ENCODE measurements around the gene SKIL.
A peak's percentile ranks its signal among the peaks of the same experiment; 100 is the strongest.
"Not testable (repeated sequence)": the region's sequence is repeated elsewhere in the genome, so short reads cannot be mapped to it uniquely, and the experiment has no call there.

Gene SKIL, protein sequence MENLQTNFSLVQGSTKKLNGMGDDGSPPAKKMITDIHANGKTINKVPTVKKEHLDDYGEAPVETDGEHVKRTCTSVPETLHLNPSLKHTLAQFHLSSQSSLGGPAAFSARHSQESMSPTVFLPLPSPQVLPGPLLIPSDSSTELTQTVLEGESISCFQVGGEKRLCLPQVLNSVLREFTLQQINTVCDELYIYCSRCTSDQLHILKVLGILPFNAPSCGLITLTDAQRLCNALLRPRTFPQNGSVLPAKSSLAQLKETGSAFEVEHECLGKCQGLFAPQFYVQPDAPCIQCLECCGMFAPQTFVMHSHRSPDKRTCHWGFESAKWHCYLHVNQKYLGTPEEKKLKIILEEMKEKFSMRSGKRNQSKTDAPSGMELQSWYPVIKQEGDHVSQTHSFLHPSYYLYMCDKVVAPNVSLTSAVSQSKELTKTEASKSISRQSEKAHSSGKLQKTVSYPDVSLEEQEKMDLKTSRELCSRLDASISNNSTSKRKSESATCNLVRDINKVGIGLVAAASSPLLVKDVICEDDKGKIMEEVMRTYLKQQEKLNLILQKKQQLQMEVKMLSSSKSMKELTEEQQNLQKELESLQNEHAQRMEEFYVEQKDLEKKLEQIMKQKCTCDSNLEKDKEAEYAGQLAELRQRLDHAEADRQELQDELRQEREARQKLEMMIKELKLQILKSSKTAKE

DNA sequence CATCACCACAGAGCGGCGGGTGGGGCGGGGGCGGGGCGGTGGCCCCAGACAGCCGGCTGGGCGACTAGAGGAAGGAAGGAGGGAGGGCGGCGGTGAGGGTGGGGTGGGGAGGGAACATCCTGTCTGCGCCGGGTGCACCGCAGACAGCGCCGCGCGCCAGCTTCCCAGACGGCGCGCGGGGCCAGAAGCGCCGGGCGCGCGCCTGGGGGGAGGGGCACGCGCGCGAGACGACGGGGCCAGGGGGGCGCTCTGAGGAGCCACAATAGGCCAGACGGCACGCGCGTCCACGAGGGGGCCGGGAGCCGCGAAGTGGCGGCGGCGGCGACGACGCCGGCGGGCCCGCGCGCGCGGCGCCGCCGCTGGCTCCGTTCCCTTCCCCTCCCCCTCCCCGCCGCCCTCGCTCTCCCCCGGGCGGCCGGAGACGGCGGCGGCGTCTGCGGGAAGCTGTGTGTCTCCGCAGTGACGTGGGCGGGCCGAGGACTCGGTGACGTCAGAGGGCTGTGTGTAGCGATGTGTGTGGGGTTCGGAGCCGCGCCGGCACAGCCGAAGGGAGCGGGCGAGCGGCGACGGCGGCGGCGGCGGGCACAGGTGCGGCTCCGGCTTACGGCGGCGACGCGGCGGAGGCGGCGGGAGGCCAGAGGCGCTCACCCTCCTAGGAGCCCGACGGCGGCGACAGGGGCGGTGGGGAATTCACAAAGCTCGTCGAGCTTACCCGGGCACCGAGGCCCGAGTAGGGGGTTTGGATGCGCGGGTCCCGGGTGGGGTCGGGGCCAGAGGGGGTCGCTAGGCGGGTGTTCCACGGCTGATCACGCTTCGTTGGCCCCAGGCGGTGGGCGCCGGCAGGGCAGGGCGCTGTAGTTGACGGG is at the start of gene SKIL:
TSS of gene SKIL (plus strand) at position 540 of the 866 bp plus-strand sequence. CDS start 2,617 bp downstream, outside the sequence.
- DNase-seq = peak; percentile 92

DNA sequence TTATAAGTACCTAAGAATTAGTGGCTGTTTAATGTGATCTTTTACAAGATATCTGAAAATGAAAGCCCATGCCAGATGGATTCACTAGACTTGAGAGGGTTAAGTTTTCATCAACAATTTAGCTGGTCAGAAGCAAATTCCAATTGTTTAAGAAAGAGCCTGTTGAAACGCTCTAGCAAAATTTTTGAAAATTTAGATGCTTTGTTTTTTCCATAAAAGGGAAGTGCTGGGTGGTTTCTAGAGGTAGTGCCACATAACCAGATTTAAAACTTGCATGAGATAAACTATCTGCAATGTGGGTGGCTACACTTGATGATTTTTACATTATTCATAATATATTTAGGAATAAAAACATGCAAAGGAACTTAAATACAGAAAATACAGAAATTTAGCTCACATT is 48.5 kb upstream of the SKIL start:
- no peak for DNase-seq

DNA sequence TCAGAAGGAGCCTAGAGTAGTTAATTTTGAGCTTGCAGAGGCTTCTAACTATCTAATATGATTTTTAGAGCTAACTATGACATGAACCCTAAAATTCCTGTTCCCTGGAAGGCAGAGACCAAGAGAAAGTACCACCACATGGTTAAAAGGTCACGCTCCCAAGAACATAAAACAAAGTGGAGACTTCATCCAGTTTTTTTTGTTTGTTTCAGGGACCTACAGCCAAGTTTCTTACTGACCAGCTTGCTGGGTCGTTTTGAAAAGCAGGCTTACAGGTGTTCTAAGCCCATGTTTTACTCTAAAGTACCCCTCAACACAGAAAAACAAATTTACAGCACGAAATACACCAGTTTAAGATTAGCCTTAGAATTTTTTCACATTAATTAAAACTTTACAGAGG is 39.6 kb upstream of the SKIL start:
- DNase-seq = no peak

DNA sequence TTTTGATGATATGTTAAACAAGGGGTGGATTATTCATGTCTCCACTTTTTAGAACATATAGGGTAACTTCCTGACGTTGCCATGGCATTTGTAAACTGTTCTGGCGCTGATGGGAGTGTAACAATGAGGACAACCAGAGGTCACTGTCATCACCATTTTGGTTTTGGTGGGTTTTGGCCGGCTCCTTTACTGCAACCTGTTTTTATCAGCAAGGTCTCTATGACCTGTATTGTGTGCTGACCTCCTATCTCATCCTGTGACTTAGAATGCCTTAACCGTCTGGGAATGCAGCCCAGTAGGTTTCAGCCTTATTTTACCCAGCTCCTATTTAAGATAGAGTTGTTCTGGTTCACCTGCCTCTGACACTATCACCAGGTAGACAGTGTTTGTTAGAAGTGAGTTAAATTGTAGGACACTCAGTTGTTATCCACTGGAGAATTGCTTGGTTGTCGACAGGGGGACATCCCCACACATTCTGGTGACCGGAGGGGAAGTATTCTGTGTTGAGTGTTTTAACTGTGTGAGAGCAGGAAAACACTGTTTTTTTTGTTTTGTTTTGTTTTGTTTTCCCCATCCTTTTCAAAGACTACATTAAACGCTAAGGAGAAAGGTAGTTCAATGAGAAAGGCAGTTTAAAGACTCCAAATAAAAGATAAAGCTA is 36.9 kb upstream of the SKIL start:
- no peak for DNase-seq

DNA sequence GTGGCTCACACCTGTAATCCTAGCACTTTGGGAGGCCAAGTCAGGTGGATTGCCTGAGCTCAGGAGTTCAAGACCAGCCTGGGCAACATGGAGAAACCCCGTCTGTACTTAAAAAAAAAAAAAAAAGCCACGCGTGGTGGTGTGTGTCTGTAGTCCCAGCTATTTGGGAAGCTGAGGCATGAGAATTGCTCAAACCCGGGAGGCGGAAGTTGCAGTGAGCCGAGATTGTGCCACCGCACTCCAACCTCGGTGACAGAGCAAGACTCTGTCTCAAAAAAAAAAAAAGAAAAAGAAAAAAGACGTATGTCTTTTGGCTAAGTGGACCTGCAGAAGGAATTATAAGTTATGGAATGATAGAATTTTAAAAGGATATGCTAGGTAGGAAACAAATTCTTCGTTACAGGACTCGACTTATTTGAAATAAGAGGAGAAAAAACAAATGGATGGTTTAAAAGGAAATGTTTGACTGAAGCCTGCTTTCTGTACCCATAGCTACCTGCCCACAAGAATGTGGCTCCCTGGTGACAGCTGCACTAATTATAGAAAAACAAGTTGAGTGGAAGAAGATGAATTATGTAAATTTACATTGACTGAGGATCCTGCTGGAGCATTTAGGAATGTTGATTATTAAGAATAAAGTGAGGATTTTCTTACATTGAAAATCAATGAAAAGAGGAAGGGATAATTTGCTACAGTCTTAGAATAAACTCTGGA is 36.0 kb upstream of the SKIL start:
- no peak for DNase-seq

DNA sequence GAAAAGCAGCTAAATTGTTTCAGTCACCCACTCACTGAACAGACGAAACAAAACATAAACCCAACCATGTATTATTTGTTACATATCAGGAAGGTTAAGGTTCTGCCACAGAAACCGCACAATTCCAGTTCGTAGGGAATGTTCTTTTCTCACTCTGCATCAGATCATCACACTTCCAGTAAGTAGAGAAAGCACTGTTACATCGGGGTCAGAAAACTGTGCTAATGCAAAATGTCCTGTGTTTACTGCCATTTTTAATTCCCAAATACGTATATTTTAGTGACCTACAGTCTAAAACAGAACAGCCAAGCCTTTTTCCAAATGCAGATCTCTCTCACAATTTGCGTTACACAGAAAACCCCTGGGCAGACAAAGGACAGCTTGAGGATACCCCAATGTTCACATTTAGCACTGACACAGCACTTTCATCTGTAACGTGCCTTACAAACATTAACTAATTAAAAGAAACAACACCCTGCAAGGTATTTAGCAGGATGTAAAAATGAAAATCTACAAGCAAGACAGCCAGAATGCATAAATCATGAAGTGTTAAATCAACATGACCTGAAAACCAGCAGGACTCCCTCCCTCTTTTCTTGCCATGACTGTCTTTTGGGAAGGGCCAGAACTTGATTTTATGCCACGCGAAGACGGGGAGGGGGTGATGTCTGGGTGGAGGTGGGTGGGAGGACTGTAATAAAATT is 34.8 kb upstream of the SKIL start:
- no peak for DNase-seq

DNA sequence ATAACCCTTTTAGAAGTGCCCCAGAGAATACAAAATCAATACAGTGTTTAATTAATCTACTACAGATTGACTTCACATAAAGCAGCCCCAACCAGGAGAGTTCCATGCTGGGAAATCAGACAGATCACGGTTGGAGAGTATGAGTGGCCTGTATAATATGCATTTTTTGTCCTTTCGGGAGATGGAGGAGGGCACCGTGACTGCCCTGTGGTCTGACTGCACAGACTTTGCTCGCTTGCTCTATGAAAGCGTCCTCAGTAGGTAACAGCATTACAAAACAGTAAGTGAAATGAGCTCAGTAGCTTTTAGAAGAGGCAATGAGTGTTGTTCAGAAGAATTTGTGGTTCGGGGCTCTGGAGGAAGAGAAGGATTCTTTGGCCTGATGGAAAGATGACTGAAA is 34.2 kb upstream of the SKIL start:
- DNase-seq = no peak

DNA sequence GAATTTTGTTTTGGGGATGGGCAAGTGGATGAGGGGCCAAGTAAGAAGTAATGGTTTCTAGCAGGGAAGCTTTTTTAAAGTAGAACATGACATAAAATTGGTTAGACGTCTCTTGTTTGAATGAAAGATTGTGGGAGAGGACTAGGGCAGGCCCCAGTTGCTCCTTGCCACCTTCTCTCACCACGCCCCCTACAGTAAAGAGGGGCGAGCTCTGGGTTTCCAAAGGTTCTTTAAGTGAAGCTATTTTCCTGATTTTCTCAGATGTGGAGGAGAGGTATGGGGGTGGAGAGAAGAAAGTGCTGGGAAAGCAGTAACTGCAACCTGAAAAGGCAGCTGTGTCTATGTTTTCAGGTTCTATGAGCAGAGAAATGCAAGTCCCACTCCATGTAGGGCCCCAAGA is 32.6 kb upstream of the SKIL start:
- DNase-seq = no peak

DNA sequence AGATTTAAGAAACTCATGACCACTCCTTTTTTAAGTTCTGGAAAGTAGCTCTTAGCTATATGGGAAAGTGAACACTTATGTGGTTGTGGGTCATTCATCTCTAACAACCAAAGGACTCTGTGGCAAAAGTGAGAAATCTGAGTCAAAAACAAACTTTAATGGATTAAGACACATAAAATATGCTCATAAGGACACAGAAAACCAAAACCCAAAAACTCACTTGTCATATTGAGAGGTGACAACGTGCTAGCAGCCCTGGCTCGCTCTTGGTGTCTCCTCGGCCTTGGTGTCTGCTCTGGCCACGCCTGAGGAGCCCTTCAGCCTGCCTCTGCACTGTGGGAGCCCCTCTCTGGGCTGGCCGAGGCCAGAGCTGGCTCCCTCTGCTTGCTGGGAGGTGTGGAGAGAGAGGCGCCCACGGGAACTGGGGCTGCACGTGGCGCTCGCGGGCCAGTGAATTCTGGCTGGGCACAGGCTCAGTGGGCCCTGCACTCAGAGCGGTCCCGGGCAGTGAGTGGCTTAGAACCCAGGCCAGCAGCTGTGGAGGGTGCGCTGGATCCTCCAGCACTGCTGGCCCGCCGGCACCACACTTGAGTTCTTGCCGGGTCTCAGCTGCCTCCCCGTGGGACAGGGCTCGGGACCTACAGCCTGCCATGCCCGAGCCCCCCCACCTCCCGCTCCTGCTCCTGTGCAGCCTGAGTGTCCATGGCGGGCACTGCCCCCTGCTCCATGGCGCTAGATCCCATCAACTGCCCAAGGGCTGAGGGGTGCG is 30.3 kb upstream of the SKIL start:
- no peak for DNase-seq

DNA sequence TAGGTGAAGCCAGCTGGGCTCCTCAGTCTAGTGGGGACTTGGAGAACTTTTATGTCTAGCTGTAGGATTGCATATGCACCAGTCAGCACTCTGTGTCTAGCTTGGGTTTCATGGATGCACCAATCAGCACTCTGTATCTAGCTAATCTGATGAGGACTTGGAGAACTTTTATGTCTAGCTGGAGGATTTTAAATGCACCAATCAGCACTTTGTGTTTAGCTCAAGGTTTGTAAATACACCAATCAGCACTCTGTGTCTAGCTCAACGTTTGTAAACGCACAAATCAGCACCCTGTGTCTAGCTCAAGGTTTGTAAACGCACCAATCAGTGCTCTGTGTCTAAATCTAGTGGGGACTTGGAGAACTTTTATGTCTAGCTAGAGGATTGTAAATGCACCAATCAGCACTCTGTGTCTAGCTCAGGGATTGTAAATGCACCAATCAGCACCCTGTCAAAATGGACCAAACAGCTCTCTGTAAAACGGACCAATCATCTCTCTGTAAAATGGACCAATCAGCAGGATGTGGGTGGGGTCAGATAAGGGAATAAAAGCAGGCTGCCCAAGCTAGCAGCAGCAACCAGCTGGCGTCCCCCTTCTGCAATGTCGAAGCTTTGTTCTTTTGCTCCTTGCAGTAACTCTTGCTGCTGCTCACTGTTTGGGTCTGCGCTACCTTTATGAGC is 29.5 kb upstream of the SKIL start:
- not testable (repeated sequence) for DNase-seq

DNA sequence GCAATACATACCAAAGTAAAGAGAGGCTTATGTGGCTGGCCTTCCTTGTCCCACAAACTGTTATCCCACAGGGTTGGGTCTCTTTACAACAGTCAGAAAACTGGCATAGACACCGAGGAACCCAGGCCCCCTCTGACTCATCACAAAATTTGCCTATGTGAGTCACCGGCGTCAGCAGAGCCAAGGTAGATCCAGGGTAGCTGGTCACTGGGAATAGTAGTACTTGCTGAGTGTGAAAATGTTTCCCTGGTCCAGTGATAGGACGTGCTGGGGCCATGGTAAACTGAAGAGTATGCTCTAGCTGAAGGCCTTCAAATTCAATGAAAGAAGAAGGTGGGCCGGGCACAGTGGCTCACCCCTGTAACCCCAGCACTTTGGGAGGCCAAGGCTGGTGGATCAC is 27.1 kb upstream of the SKIL start:
- no peak for DNase-seq

DNA sequence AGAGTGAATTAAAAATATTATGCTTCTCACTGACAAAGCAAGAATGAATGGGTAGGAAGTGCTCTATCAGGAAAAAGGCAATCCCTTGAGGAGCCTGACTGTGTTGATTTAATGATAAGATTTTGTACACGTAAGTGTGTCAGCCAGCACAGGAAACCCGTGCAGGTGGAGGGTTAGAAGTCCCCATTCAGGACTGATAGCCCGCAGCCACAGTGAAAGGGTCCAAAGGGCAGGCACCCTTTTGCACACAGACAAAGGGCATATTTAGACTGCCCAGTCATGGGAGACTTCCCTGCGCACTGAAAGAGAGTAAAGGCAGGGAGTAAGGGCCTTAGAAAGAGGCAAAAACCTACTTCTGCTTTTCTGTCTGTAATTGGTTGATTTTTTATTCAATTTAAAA is 26.4 kb upstream of the SKIL start:
- no peak for DNase-seq

DNA sequence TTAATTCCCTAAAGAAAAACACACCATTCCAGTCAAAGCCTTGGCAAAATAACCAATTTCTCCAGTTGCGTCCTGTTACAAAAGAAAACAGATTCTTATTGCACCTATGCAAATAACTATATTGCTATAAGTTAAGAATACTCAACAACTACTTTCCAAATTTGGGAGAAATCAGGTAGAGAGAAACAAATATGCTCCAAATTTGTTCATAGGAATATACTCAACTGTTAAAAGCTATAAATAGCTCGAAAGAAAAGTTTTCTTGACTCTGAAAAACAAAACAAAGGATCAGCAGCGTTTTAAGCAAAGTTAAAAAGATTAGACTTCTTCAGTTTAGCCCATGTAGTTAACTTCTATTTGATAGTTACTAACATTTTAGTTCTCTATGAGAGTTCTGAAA is 20.1 kb upstream of the SKIL start:
- no peak for DNase-seq

DNA sequence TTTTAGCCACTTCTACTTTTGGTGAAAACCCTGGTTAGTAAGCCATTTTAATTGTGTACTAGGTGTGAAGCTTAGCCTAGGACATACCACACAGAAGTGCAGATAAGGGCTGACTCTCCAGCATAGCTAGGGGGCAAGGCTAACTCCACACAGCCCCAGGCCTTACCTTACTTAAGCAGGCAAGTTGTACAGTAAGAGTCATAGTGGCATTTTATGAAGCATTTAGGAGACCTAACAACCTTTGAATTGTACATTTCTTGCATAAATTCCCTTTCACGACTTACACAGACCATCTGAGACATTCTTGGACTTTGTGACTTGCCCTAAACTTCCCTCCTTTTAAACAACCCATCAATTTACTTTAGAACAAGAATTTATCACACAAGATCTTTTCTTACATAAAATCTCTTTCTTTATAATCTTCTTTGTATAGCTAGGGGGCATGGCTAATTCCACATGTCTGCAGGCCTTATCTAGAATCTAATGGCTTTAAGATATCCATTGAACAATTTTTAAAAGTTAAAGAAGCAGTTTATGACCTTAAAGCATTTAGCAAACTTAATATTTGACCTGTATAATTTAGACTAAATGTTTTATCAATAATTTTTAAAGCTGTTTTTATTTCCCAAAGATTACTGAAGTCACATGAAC is 18.7 kb upstream of the SKIL start:
- DNase-seq = no peak

DNA sequence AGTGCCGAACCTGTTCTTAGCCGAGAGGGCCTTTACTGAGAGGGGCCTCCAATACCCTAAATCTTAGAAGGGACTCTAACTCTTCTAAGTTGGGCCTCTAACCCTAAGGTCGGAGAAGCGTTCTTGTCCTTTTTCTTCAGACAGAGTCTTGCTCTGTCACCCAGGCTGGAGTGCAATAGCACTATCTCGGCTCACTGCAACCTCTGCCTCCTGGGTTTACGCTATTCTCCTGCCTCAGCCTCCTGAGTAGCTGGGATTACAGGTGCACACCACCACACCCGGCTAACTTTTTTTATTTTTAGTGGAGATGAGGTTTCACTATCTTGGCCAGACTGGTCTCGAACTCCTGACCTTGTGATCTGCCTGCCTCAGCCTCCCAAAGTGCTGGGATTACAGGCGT is 15.2 kb upstream of the SKIL start:
- not testable (repeated sequence) for DNase-seq

DNA sequence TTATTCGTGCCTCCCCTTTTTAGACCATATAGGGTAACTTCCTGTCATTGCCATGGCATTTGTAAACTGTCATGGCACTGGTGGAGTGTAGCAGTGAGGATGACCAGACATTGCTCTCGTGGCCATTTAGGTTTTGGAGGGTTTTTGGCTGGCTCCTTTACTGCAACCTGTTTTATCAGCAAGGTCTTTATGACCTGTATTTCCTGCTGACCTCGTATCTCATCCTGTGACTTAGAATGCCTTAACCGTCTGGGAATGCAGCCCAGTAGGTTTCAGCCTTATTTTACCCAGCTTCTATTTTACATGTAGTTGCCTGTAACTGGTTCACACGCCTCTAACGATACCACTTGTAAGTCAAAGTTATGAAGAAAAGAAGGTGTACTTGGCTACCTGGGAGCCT is 13.7 kb upstream of the SKIL start:
- not testable (repeated sequence) for DNase-seq

DNA sequence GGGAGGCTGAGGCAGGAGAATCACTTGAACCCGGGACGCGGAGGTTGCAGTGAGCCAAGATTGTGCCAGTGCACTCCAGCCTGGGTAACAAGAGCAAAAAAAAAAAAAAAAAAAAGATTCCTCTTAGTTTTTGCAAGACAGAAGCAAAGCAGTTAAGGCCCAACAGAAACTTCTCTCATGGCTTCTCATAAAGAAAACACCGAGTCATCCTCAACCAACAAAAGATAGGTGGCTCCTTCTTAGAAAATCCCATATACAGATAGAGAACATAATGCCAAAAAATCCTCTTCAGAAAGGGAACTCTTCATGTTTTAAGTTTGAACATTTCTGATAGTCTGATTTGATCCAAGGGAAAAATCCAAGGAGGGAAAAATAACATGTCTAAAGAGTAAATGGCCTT is 12.5 kb upstream of the SKIL start:
- DNase-seq = no peak

DNA sequence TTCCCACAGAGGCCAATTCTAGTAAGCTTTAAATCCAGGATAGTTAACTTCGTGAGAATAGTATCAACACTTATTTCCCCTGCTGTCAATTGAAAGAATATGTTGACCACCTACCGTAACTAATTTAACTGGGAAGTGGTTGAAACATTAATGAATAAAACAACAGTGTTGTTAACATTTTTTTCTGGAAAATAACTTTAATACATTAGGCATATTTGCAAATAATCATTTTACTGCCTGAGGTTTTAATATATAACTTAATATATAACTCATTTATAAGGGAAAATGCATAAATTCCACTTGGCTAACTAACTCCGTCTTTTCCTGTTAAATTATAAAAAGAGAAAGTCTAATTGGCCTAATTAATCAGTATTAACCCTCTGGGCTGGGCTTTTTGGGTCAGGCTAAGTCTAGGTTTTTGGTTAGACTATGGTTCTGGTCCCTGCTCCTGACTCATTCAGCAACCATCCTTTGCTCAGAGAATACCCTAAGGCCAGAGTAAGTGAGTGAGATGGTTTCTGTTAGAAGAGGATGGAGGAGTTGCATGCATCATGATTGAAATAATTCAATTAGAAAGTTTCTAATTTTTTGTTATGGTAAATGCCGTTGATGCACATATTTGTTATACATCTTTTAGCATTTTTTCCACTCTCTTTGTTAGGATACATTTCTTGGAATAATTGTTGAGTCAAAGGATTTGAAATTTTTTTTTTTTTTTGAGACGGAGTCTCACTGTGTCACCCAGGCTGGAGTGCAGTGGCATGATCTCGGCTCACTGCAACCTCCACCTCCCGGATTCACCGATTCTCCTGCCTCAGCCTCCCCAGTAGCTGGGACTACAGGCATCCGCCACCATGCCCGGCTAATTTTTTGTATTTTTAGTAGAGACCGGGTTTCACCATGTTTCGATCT is 10.8 kb upstream of the SKIL start:
- DNase-seq = no peak
